ENCODE measurements around the gene CNTNAP2.

DNA sequence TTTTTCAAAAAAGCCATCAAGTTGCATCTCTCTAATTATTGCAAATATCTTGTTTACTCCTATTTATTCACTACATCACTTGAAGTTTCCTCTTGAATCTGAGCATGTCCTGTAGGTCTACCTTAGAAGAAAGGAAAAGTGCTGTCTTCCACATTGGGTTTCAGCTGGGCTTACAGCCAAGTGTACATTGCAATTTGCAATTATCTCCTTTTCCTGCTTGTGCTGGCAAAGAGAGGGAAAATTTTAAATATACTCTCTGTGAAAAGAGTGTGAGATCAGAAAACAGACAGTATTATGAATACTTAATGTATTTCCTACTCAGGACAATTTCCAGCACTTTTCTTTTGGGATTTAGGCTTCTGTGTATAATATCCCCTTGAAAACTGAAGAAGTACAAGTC, 839.7 kb downstream of the CNTNAP2 start:
- TF ChIP-seq POLR2A (IDR thresholded peaks at IDR 0.05): no peak
- TF ChIP-seq, protein P1, sequence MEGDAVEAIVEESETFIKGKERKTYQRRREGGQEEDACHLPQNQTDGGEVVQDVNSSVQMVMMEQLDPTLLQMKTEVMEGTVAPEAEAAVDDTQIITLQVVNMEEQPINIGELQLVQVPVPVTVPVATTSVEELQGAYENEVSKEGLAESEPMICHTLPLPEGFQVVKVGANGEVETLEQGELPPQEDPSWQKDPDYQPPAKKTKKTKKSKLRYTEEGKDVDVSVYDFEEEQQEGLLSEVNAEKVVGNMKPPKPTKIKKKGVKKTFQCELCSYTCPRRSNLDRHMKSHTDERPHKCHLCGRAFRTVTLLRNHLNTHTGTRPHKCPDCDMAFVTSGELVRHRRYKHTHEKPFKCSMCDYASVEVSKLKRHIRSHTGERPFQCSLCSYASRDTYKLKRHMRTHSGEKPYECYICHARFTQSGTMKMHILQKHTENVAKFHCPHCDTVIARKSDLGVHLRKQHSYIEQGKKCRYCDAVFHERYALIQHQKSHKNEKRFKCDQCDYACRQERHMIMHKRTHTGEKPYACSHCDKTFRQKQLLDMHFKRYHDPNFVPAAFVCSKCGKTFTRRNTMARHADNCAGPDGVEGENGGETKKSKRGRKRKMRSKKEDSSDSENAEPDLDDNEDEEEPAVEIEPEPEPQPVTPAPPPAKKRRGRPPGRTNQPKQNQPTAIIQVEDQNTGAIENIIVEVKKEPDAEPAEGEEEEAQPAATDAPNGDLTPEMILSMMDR (IDR thresholded peaks at IDR 0.05): no peak

All from heart left ventricle (tissue), 13 donors.